H9 (cell line): ENCODE measurements around the gene DIS3L2. TPM values are rescaled to one million over a fixed set of nuclear protein-coding genes. Genes with fewer than 3 reads are reported as not detected.

Experiments used
- DNase-seq: peaks from one replicate; pipeline ENCODE4 v3.0.0-alpha.2; 2017
- H2AFZ ChIP-seq: one replicate; pipeline ENCODE4 v1.6.1; 2013; ENCODE audit warnings: mild to moderate bottlenecking, low read length, control low read depth, moderate library complexity
- H2AK5ac ChIP-seq: 2 replicates; pipeline ENCODE4 v1.6.1; 2013; ENCODE audit warnings: low read length, control low read depth, mixed read lengths; ENCODE audit not compliant: insufficient read length
- H2BK120ac ChIP-seq: one replicate; pipeline ENCODE4 v1.6.1; 2013; ENCODE audit warnings: low read depth, mild to moderate bottlenecking, low read length, control low read depth, inconsistent platforms; ENCODE audit not compliant: poor library complexity, severe bottlenecking
- H2BK12ac ChIP-seq: 2 replicates; pipeline ENCODE4 v1.6.1; 2013; ENCODE audit warnings: low read length, control low read depth, mixed read lengths, low read depth; ENCODE audit not compliant: insufficient read length
- H2BK15ac ChIP-seq: 2 replicates; pipeline ENCODE4 v1.6.1; 2013; ENCODE audit warnings: low read depth, low read length, control low read depth
- H2BK20ac ChIP-seq: one replicate; pipeline ENCODE4 v1.6.1; 2013; ENCODE audit warnings: low read depth, mild to moderate bottlenecking, low read length, control low read depth, inconsistent platforms; ENCODE audit not compliant: poor library complexity, severe bottlenecking
- H2BK5ac ChIP-seq: 2 replicates; pipeline ENCODE4 v1.6.1; 2013; ENCODE audit warnings: low read length, control low read depth, mixed read lengths; ENCODE audit not compliant: insufficient read length
- H3K14ac ChIP-seq: 2 replicates; pipeline ENCODE4 v1.6.1; 2013; ENCODE audit warnings: low read length, control low read depth; ENCODE audit not compliant: insufficient read depth
- H3K18ac ChIP-seq: 2 replicates; pipeline ENCODE4 v1.6.1; 2013; ENCODE audit warnings: low read depth, mild to moderate bottlenecking, mixed read lengths, low read length, control low read depth; ENCODE audit not compliant: insufficient read length
- H3K23ac ChIP-seq: 2 replicates; pipeline ENCODE4 v1.6.1; 2013; ENCODE audit warnings: low read length, control low read depth, mixed read lengths, low read depth; ENCODE audit not compliant: insufficient read length
- H3K23me2 ChIP-seq: 2 replicates; pipeline ENCODE4 v1.6.1; 2013; ENCODE audit warnings: low read depth, mild to moderate bottlenecking, mixed read lengths, low read length, control low read depth; ENCODE audit not compliant: insufficient read length, poor library complexity, severe bottlenecking
- H3K27ac ChIP-seq: 2 replicates; pipeline ENCODE4 v1.5.1; 2013; ENCODE audit warnings: low read length, control low read depth, mixed read lengths, low read depth; ENCODE audit not compliant: insufficient read length
- H3K27me3 ChIP-seq: 2 replicates; pipeline ENCODE4 v1.6.1; 2013; ENCODE audit warnings: low read length, control low read depth, inconsistent platforms; ENCODE audit not compliant: insufficient read depth
- H3K4ac ChIP-seq: 2 replicates; pipeline ENCODE4 v1.6.1; 2013; ENCODE audit warnings: low read depth, mild to moderate bottlenecking, control low read depth, inconsistent platforms, low read length, moderate library complexity
- H3K4me1 ChIP-seq: 2 replicates; pipeline ENCODE4 v1.6.1; 2013; ENCODE audit warnings: low read length, control low read depth, inconsistent platforms; ENCODE audit not compliant: insufficient read depth
- H3K4me2 ChIP-seq: 2 replicates; pipeline ENCODE4 v1.6.1; 2013; ENCODE audit warnings: low read length, control low read depth, mixed read lengths; ENCODE audit not compliant: insufficient read length, insufficient read depth
- H3K56ac ChIP-seq: 2 replicates; pipeline ENCODE4 v1.6.1; 2013; ENCODE audit warnings: low read depth, mild to moderate bottlenecking, mixed read lengths, low read length, control low read depth; ENCODE audit not compliant: insufficient read length
- H3K79me1 ChIP-seq: 2 replicates; pipeline ENCODE4 v1.6.1; 2013; ENCODE audit warnings: low read depth, mild to moderate bottlenecking, moderate library complexity, low read length, control low read depth, inconsistent platforms; ENCODE audit not compliant: insufficient read depth, poor library complexity, severe bottlenecking
- H3K79me2 ChIP-seq: 2 replicates; pipeline ENCODE4 v1.6.1; 2013; ENCODE audit warnings: low read length, control low read depth, inconsistent platforms; ENCODE audit not compliant: insufficient read depth
- H3K9ac ChIP-seq: 2 replicates; pipeline ENCODE4 v1.6.1; 2013; ENCODE audit warnings: low read length, control low read depth, mixed read lengths; ENCODE audit not compliant: insufficient read length; ENCODE audit errors: extremely low read depth
- H3K9me3 ChIP-seq: one replicate; pipeline ENCODE4 v1.6.1; 2013; ENCODE audit warnings: low read depth, low read length, inconsistent platforms; ENCODE audit not compliant: control insufficient read depth
- H3T11ph ChIP-seq: one replicate; pipeline ENCODE4 v1.6.1; 2013; ENCODE audit warnings: mild to moderate bottlenecking, low read length, control low read depth, inconsistent platforms
- H4K20me1 ChIP-seq: one replicate; pipeline ENCODE4 v1.6.1; 2013; ENCODE audit not compliant: control insufficient read depth, insufficient read length, insufficient read depth
- H4K5ac ChIP-seq: 2 replicates; pipeline ENCODE4 v1.6.1; 2013; ENCODE audit warnings: low read depth, mild to moderate bottlenecking, mixed read lengths, low read length, control low read depth; ENCODE audit not compliant: insufficient read length
- H4K8ac ChIP-seq: replicated peaks from 2 replicates; pipeline ENCODE4 v1.6.1; 2013; ENCODE audit warnings: low read length, control low read depth, mixed read lengths, low read depth; ENCODE audit not compliant: insufficient read length
- H4K91ac ChIP-seq: 2 replicates; pipeline ENCODE4 v1.6.1; 2013; ENCODE audit warnings: low read depth, mild to moderate bottlenecking, moderate library complexity, mixed read lengths, low read length, control low read depth; ENCODE audit not compliant: insufficient read length
- H3K27ac Mint-ChIP-seq, 3 experiments: 2 replicates in 2 of 3; 3 replicates in 1 of 3; pipeline ENCODE4 v1.8.0; 2020 to 2021; ENCODE audit warnings: mixed read lengths in 3 of 3, mild to moderate bottlenecking in 1 of 3, moderate library complexity in 1 of 3
- H3K27me3 Mint-ChIP-seq: 2 replicates; pipeline ENCODE4 v1.8.0; 2021; ENCODE audit warnings: low read depth, mild to moderate bottlenecking, moderate library complexity, mixed read lengths
- H3K36me3 Mint-ChIP-seq, 3 experiments: 2 replicates in 2 of 3; 3 replicates in 1 of 3; pipeline ENCODE4 v1.8.0; 2020 to 2021; ENCODE audit warnings: low read depth in 3 of 3, mixed read lengths in 3 of 3; ENCODE audit not compliant: insufficient read depth in 1 of 3
- H3K4me1 Mint-ChIP-seq, 2 experiments: 2 replicates each; pipeline ENCODE4 v1.8.0; 2020; ENCODE audit warnings: mixed read lengths in 2 of 2
- H3K4me3 Mint-ChIP-seq, 2 experiments: 2 replicates in 1 of 2; 3 replicates in 1 of 2; pipeline ENCODE4 v1.8.0; 2020 to 2021; ENCODE audit warnings: mild to moderate bottlenecking in 2 of 2, mixed read lengths in 2 of 2, moderate library complexity in 1 of 2
- H3K9me3 Mint-ChIP-seq, 2 experiments: 2 replicates in 1 of 2; 3 replicates in 1 of 2; pipeline ENCODE4 v1.8.0; 2020; ENCODE audit warnings: mild to moderate bottlenecking in 2 of 2, mixed read lengths in 2 of 2, moderate library complexity in 1 of 2
- CTCF ChIP-seq: fragments of 200-600 bp; sonication (generic); conservative IDR thresholded peaks from 3 replicates; pipeline ENCODE4 v1.8.0; 2021; ENCODE audit warnings: antibody characterized with exemption, mild to moderate bottlenecking
- WGBS: extraction: QIAGEN DNeasy Blood & Tissue Kit; methylation state at CpG from one replicate; pipeline ENCODE4 v1.1.7; 2013; ENCODE audit warnings: missing lambda C conversion rate, low lambda C conversion rate, mixed read lengths; ENCODE audit not compliant: insufficient read length; ENCODE audit errors: extremely low coverage; 5-methylcytosine and 5-hydroxymethylcytosine counted together
- total RNA-seq: library from RNA; stranded (reverse); gene quantifications from 2 replicates; pipeline ENCODE4 v1.2.1, GENCODE V29; 2021

Gene DIS3L2
- total RNA-seq, 1 experiment from 2014 or later: 28.1 TPM

- H3K36me3 Mint-ChIP-seq: peaks cover 0 to 3% (median 0%) of the 10 kb centered on the region in 3 experiments; a peak in 2 of 7 replicates
- Histone ChIP-seq H3T11ph (no peak overlapping the region), H3K14ac (no peak overlapping the region), H3K18ac (no peak overlapping the region), H2BK12ac (no peak overlapping the region), H4K91ac (no peak overlapping the region), H4K20me1 (no peaks in the 10 kb centered on the region), H2BK5ac (no peak overlapping the region), H3K4me1 (peaks cover 6% of the 10 kb centered on the region; the same call in 1 of the 2 replicates), H2AFZ (no peak overlapping the region), H3K56ac (no peak overlapping the region), H3K79me1 (no peaks in the 10 kb centered on the region), H3K79me2 (no peaks in the 10 kb centered on the region), H2BK15ac (no peak overlapping the region), H3K27ac (no peak overlapping the region), H2AK5ac (no peak overlapping the region), H4K8ac (no peak overlapping the region), H3K9me3 (no peaks in the 10 kb centered on the region), H3K23me2 (no peaks in the 10 kb centered on the region), H3K4ac (no peak overlapping the region), H2BK120ac (no peak overlapping the region), H3K4me2 (no peak overlapping the region), H4K5ac (no peak overlapping the region), H2BK20ac (no peak overlapping the region), H3K23ac (no peak overlapping the region), H3K9ac (no peak overlapping the region), H3K27me3 (no peaks in the 10 kb centered on the region)
- peaks cover 23 to 25% of the 10 kb centered on the region in 2 experiments for H3K4me1 Mint-ChIP-seq
- no peaks in the 10 kb centered on the region for H3K27me3 Mint-ChIP-seq
- H3K9me3 Mint-ChIP-seq: no peaks in the 10 kb centered on the region
- no peak overlapping the region for H3K27ac Mint-ChIP-seq
- WGBS: no CpG with 5 or more reads among the region's 5 CpGs
- TF ChIP-seq CTCF: no peak
- H3K4me3 Mint-ChIP-seq: no peak overlapping the region
- DNase-seq: no peak
These were observed 274.2 kb downstream of the DIS3L2 start for GRCh38 chr2:232235716-232236115.
